Activated CD8-positive, alpha-beta memory T cell treated with anti-CD3 and anti-CD28 coated beads, Interleukin-2, amount 50 U/mL, for 1 hour (primary cell): ENCODE measurements around the gene ZNHIT2.

ENCODE experiments used
- DNase-seq: peaks from one replicate; pipeline ENCODE4 v3.0.0-alpha.2; 2020; ENCODE audit errors: extremely low read depth

The ZNHIT2 gene

DNA sequence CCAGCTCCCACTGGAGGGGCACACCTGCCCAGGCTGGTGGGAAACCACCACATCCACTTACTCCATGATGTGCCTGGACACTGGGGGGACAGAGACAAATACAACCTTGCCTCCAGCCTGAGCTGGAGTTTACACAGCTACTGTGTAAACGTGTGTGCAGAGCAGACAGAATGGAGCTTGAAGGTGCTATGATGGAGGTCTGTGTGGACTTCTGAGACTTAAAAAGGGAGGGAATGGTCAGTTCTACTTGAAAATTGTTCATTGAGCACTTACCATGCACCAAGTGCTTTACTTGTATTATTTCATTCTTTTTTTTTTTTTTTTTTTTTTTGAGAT is 44.9 kb downstream of the ZNHIT2 start:
- no peak for DNase-seq

DNA sequence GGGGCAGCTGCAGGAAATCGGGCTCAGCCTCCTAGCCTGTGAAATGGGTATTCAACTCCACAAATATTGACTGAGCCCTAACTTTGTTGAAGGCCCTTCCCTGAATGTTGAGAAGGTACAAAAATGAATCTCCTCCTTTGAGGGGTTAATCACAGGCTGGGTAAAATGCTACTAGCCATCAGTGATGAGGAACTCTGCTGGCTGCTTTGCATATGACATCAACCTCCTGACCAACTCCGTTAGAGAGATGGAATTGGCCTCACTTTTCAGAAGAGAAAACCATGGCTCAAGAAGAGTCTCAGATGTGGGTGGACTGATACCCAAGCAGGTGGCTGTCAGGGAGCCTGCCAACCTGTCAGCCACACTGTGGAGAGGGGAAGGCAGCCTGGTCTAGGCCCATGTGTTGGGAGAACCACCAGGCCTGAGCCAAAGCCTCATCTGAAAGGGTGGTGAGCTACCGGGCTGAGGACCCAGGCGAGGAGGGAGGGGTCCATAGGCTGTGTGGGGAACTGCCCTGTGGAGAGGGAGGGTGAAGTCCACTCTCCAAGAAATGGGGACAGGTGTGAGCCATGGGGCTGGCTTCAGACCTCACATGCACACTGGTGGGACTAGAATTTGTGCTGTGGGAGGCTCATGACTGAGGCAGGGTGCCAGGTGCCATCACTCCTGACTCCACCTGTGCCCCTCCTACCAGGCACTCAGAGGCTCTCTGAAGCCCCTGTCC is 45.4 kb downstream of the ZNHIT2 start:
- DNase-seq, result no peak

- no peak for DNase-seq
Observed at GRCh38 chr11:65069217-65069616, 48.3 kb downstream of the ZNHIT2 start.

DNA sequence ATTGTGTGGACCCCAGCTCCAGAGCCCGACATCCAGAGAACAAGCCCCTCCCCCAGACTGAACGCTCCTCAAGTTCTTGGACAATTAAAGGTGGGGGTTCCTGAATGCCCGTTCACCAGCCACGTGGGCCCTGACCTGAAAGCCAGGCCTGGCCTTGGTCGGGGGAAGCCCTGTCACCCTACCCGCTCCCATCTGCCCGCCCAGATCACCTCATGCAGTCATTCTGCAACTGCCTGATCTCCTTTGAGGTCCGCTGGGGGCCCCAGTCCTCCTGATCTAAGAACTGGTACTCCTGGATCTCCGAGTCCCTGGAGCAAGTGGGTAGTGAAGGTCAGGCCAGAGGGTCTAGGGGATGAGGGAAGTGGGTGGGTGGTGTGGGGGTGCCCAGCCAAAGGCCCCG is 50.1 kb downstream of the ZNHIT2 start:
- DNase-seq, result no peak

GRCh38 chr11:65066805-65067291 is 50.7 kb downstream of the ZNHIT2 start:
- no peak for DNase-seq
